HCT116 (cell line): ENCODE measurements around the gene AMN. TPM values are rescaled to one million over a fixed set of nuclear protein-coding genes. Genes with fewer than 3 reads are reported as not detected.

ENCODE experiments used
- ATAC-seq: fragments of 200-7000 bp; cut with Tn5 transposase; 2 replicates; pipeline ENCODE4 v1.9.1; 2020; ENCODE audit warnings: mild to moderate bottlenecking, moderate library complexity
- BruUV-seq: library from RNA; stranded (reverse); fragments of 400-500 nt; replicated peaks from 2 replicates; lab custom pipeline; 2021; lab: Mats Ljungman, UMichigan
- CTCF ChIA-PET: fragments of 300-600 bp; sonication (Branson Sonifier 250); formaldehyde crosslinking; loops from one replicate; lab custom pipeline; 2021; ENCODE audit warnings: antibody characterized with exemption; lab: Charles Lee
- POLR2A ChIA-PET: fragments of 300-600, 350-600 bp; sonication (Branson Sonifier 250); formaldehyde crosslinking; loops from one replicate; lab custom pipeline; 2021; ENCODE audit warnings: antibody characterized with exemption; lab: Charles Lee
- RAD21 ChIA-PET, 2 experiments: fragments of 300-600 bp; sonication (Branson Sonifier 250); formaldehyde crosslinking; loops; one replicate each; lab custom pipeline; 2023; ENCODE audit warnings: low total read pairs in 2 of 2; ENCODE audit not compliant: uncharacterized antibody in 2 of 2, unreplicated experiment in 2 of 2, low non-redundant PET in 1 of 2; lab: Charles Lee
- DNase-seq: peaks from one replicate; pipeline ENCODE4 v3.0.0-alpha.2; 2010; ENCODE audit warnings: low read depth, low spot score
- H2AFZ ChIP-seq: fragments of 200-600 bp; shearing (Covaris generic), sonication (generic); 2 replicates; pipeline ENCODE4 v1.6.1; 2017; ENCODE audit warnings: low read depth, mixed run types, mixed read lengths, antibody characterized with exemption, low read length; ENCODE audit not compliant: poor library complexity, severe bottlenecking
- H3K27ac ChIP-seq: 2 replicates; pipeline ENCODE4 v1.5.1; 2012; ENCODE audit warnings: low read depth, low read length
- H3K27me3 ChIP-seq: fragments of 200-600 bp; sonication (generic); 2 replicates; pipeline ENCODE4 v1.6.1; 2016; ENCODE audit warnings: mixed run types, low read length, mixed read lengths; ENCODE audit not compliant: insufficient read depth
- H3K36me3 ChIP-seq, 2 experiments: fragments of 200-500 bp in 1 of 2; fragments of 200-600 bp in 1 of 2; sonication (Bioruptor generic) in 1 of 2; sonication (generic) in 1 of 2; 2 replicates each; pipeline versions ENCODE4 v1.5.1 to v1.6.1; 2014 to 2016; ENCODE audit warnings: low read length in 2 of 2, inconsistent platforms in 1 of 2, mixed read lengths in 1 of 2, mixed run types in 1 of 2; ENCODE audit not compliant: insufficient read depth in 2 of 2, control insufficient read depth in 1 of 2
- H3K4me1 ChIP-seq, 2 experiments: fragments of 200-600 bp in 1 of 2; sonication (generic) in 1 of 2; 2 replicates each; pipeline versions ENCODE4 v1.5.1 to v1.6.1; 2012 to 2017; ENCODE audit warnings: low read length in 2 of 2, inconsistent platforms in 1 of 2, mild to moderate bottlenecking in 1 of 2, mixed read lengths in 1 of 2, mixed run types in 1 of 2, moderate library complexity in 1 of 2; ENCODE audit not compliant: insufficient read depth in 2 of 2, control insufficient read depth in 1 of 2
- H3K4me2 ChIP-seq: fragments of 200-600 bp; sonication (generic); 2 replicates; pipeline ENCODE4 v1.6.1; 2017; ENCODE audit warnings: mixed run types, low read length, mixed read lengths
- H3K4me3 ChIP-seq, 2 experiments: fragments of 200-600 bp in 1 of 2; sonication (generic) in 1 of 2; replicated peaks in 1 of 2; 2 replicates each; pipeline ENCODE4 v1.5.1; 2011 to 2016; ENCODE audit warnings: low read length in 2 of 2, control low read depth in 1 of 2, low read depth in 1 of 2, mild to moderate bottlenecking in 1 of 2, mixed read lengths in 1 of 2, mixed run types in 1 of 2
- H3K79me2 ChIP-seq: fragments of 200-600 bp; sonication (generic); 2 replicates; pipeline ENCODE4 v1.6.1; 2017; ENCODE audit warnings: mild to moderate bottlenecking, mixed run types, low read length, moderate library complexity, mixed read lengths; ENCODE audit not compliant: insufficient read depth
- H3K9ac ChIP-seq: fragments of 200-600 bp; sonication (generic); 2 replicates; pipeline ENCODE4 v1.6.1; 2016; ENCODE audit warnings: low read length, mixed read lengths
- H3K9me2 ChIP-seq: fragments of 200-600 bp; sonication (generic), shearing (Covaris generic); 2 replicates; pipeline ENCODE4 v1.6.1; 2017; ENCODE audit warnings: mixed run types, mild to moderate bottlenecking, moderate library complexity; ENCODE audit not compliant: insufficient read depth
- H3K9me3 ChIP-seq, 2 experiments: fragments of 200-500 bp in 1 of 2; fragments of 200-600 bp in 1 of 2; sonication (Bioruptor generic) in 1 of 2; sonication (generic) in 1 of 2; 2 replicates each; pipeline ENCODE4 v1.6.1; 2014 to 2017; ENCODE audit warnings: low read length in 2 of 2, mixed read lengths in 2 of 2, inconsistent platforms in 1 of 2, low read depth in 1 of 2, mild to moderate bottlenecking in 1 of 2, mixed run types in 1 of 2, moderate library complexity in 1 of 2; ENCODE audit not compliant: control insufficient read depth in 1 of 2, insufficient read depth in 1 of 2
- H4K20me1 ChIP-seq: fragments of 200-600 bp; sonication (generic), shearing (Covaris generic); 2 replicates; pipeline ENCODE4 v1.6.1; 2017; ENCODE audit warnings: mixed run types, mild to moderate bottlenecking, moderate library complexity; ENCODE audit not compliant: insufficient read depth
- CBX3 ChIP-seq: IDR thresholded peaks from 2 replicates; pipeline ENCODE4 v1.6.1; 2012; ENCODE audit warnings: low read depth
- CEBPB ChIP-seq: IDR thresholded peaks from 2 replicates; pipeline ENCODE4 v1.6.1; 2012; ENCODE audit warnings: low read depth
- CTCF ChIP-seq, 3 experiments: fragments of 200-600 bp in 1 of 3; sonication (generic) in 1 of 3; IDR thresholded peaks in 2 of 3; conservative IDR thresholded peaks in 1 of 3; 2 replicates each; pipeline ENCODE4 v1.5.1; 2012 to 2017; ENCODE audit warnings: low read depth in 2 of 3, low read length in 2 of 3, antibody characterized with exemption in 1 of 3, borderline replicate concordance in 1 of 3, control low read depth in 1 of 3, mild to moderate bottlenecking in 1 of 3, mixed read lengths in 1 of 3, mixed run types in 1 of 3, moderate library complexity in 1 of 3; ENCODE audit not compliant: insufficient read depth in 1 of 3
- EGR1 ChIP-seq: IDR thresholded peaks from 2 replicates; pipeline ENCODE4 v1.6.1; 2012; ENCODE audit warnings: low read depth
- EZH2 ChIP-seq: fragments of 200-600 bp; sonication (generic); IDR thresholded peaks from 2 replicates; pipeline ENCODE4 v1.6.1; 2017; ENCODE audit warnings: antibody characterized with exemption, mixed run types
- EZH2phosphoT487 ChIP-seq: fragments of 200-600 bp; IDR thresholded peaks from 2 replicates; pipeline ENCODE4 v1.6.1; 2018; ENCODE audit warnings: antibody characterized with exemption, borderline replicate concordance
- FOSL1 ChIP-seq: IDR thresholded peaks from 2 replicates; pipeline ENCODE4 v1.6.1; 2012; ENCODE audit warnings: low read depth
- JUND ChIP-seq: IDR thresholded peaks from 2 replicates; pipeline ENCODE4 v1.6.1; 2012
- POLR2AphosphoS5 ChIP-seq: IDR thresholded peaks from 2 replicates; pipeline ENCODE4 v1.6.1; 2011; ENCODE audit warnings: mild to moderate bottlenecking, low read depth, low read length, moderate library complexity
- SIN3A ChIP-seq: IDR thresholded peaks from 2 replicates; pipeline ENCODE4 v1.6.1; 2012; ENCODE audit warnings: low read depth
- SP1 ChIP-seq: IDR thresholded peaks from 2 replicates; pipeline ENCODE4 v1.6.1; 2012; ENCODE audit warnings: low read depth
- SRF ChIP-seq: IDR thresholded peaks from 2 replicates; pipeline ENCODE4 v1.6.1; 2012; ENCODE audit warnings: low read depth
- TCF7L2 ChIP-seq: IDR thresholded peaks from 2 replicates; pipeline ENCODE4 v1.7.0; 2011; ENCODE audit warnings: borderline replicate concordance, inconsistent platforms; ENCODE audit not compliant: insufficient read depth, insufficient read length; ENCODE audit errors: extremely low read depth
- intact Hi-C: fragments of 100-400 bp; cut with micrococcal nuclease; formaldehyde crosslinking; loops from 2 replicates; pipeline ENCODE4 v1.10.0; 2022
- total RNA-seq: library from RNA; stranded (reverse); gene quantifications from one replicate; pipeline ENCODE4 v1.2.1, GENCODE V29; 2021; ENCODE audit not compliant: unreplicated experiment
- TF ChIP-seq, protein P1 (sequence below): IDR thresholded peaks from 2 replicates; pipeline ENCODE4 v1.6.1; 2012; ENCODE audit warnings: low read depth
- TF ChIP-seq, protein P2 (sequence below): IDR thresholded peaks from 2 replicates; pipeline ENCODE4 v1.6.1; 2012

Gene AMN
- total RNA-seq, 1 experiment from 2014 or later, result 5.7 TPM

GRCh38 chr14:102949801-102950451 is 27.5 kb downstream of the AMN start:
- ChIA-PET POLR2A (no interaction called here), RAD21 (no interaction called here), CTCF (no interaction called here)
- ATAC-seq, result no peak
- H3K9me3 ChIP-seq, result no peaks in the 10 kb centered on the region
- H3K4me1 ChIP-seq, result peaks cover 0 to 4% of the 10 kb centered on the region in 2 experiments; a peak in 1 of 4 replicates
- H3K4me2 ChIP-seq, result no peak overlapping the region
- H3K27me3 ChIP-seq, result no peaks in the 10 kb centered on the region
- no peaks in the 10 kb centered on the region for H4K20me1 ChIP-seq
- no peaks in the 10 kb centered on the region for H3K9me2 ChIP-seq
- intact Hi-C loops, result no loop called here
- no peak for DNase-seq
- no peak overlapping the region for H3K4me3 ChIP-seq
- H2AFZ ChIP-seq, result no peak overlapping the region
- TF ChIP-seq SP1, result no peak
- TF ChIP-seq SIN3A, result no peak
- TF ChIP-seq CTCF (IDR thresholded peaks at IDR 0.05 in 2 of 3, conservative IDR thresholded peaks at IDR 0.05 in 1 of 3; ENCODE audit: borderline replicate concordance in 1 of 3, insufficient read depth in 1 of 3, low read depth in 2 of 3, low read length in 2 of 3), result no peak
- no peak for TF ChIP-seq SRF
- TF ChIP-seq, protein P1, sequence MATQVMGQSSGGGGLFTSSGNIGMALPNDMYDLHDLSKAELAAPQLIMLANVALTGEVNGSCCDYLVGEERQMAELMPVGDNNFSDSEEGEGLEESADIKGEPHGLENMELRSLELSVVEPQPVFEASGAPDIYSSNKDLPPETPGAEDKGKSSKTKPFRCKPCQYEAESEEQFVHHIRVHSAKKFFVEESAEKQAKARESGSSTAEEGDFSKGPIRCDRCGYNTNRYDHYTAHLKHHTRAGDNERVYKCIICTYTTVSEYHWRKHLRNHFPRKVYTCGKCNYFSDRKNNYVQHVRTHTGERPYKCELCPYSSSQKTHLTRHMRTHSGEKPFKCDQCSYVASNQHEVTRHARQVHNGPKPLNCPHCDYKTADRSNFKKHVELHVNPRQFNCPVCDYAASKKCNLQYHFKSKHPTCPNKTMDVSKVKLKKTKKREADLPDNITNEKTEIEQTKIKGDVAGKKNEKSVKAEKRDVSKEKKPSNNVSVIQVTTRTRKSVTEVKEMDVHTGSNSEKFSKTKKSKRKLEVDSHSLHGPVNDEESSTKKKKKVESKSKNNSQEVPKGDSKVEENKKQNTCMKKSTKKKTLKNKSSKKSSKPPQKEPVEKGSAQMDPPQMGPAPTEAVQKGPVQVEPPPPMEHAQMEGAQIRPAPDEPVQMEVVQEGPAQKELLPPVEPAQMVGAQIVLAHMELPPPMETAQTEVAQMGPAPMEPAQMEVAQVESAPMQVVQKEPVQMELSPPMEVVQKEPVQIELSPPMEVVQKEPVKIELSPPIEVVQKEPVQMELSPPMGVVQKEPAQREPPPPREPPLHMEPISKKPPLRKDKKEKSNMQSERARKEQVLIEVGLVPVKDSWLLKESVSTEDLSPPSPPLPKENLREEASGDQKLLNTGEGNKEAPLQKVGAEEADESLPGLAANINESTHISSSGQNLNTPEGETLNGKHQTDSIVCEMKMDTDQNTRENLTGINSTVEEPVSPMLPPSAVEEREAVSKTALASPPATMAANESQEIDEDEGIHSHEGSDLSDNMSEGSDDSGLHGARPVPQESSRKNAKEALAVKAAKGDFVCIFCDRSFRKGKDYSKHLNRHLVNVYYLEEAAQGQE, result no peak
- TF ChIP-seq, protein P2, sequence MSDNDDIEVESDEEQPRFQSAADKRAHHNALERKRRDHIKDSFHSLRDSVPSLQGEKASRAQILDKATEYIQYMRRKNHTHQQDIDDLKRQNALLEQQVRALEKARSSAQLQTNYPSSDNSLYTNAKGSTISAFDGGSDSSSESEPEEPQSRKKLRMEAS, result no peak
- TF ChIP-seq TCF7L2, result no peak
- no peak for TF ChIP-seq EZH2
- TF ChIP-seq JUND, result no peak
- no peak for TF ChIP-seq CBX3
- TF ChIP-seq EGR1, result no peak
- no peak for TF ChIP-seq FOSL1
- no peak for TF ChIP-seq CEBPB
- no peak for TF ChIP-seq POLR2AphosphoS5
- TF ChIP-seq EZH2phosphoT487, result no peak
- peaks cover 31 to 32% of the 10 kb centered on the region in 2 experiments for H3K36me3 ChIP-seq
- no peak overlapping the region for H3K27ac ChIP-seq
- no peaks in the 10 kb centered on the region for H3K79me2 ChIP-seq
- no peak overlapping the region for H3K9ac ChIP-seq
- no TSS peak for BruUV-seq
